H9 (cell line): ENCODE data around the gene ITGA1. TPM values are rescaled to one million over a fixed set of nuclear protein-coding genes. Genes with fewer than 3 reads are reported as not detected.

ENCODE experiments used
- DNase-seq: peaks from one replicate; pipeline ENCODE4 v3.0.0-alpha.2; 2017
- H2AFZ ChIP-seq: one replicate; pipeline ENCODE4 v1.6.1; 2013; ENCODE audit warnings: mild to moderate bottlenecking, low read length, control low read depth, moderate library complexity
- H2AK5ac ChIP-seq: 2 replicates; pipeline ENCODE4 v1.6.1; 2013; ENCODE audit warnings: low read length, control low read depth, mixed read lengths; ENCODE audit not compliant: insufficient read length
- H2BK120ac ChIP-seq: one replicate; pipeline ENCODE4 v1.6.1; 2013; ENCODE audit warnings: low read depth, mild to moderate bottlenecking, low read length, control low read depth, inconsistent platforms; ENCODE audit not compliant: poor library complexity, severe bottlenecking
- H2BK12ac ChIP-seq: 2 replicates; pipeline ENCODE4 v1.6.1; 2013; ENCODE audit warnings: low read length, control low read depth, mixed read lengths, low read depth; ENCODE audit not compliant: insufficient read length
- H2BK15ac ChIP-seq: 2 replicates; pipeline ENCODE4 v1.6.1; 2013; ENCODE audit warnings: low read depth, low read length, control low read depth
- H2BK20ac ChIP-seq: one replicate; pipeline ENCODE4 v1.6.1; 2013; ENCODE audit warnings: low read depth, mild to moderate bottlenecking, low read length, control low read depth, inconsistent platforms; ENCODE audit not compliant: poor library complexity, severe bottlenecking
- H2BK5ac ChIP-seq: 2 replicates; pipeline ENCODE4 v1.6.1; 2013; ENCODE audit warnings: low read length, control low read depth, mixed read lengths; ENCODE audit not compliant: insufficient read length
- H3K14ac ChIP-seq: 2 replicates; pipeline ENCODE4 v1.6.1; 2013; ENCODE audit warnings: low read length, control low read depth; ENCODE audit not compliant: insufficient read depth
- H3K18ac ChIP-seq: 2 replicates; pipeline ENCODE4 v1.6.1; 2013; ENCODE audit warnings: low read depth, mild to moderate bottlenecking, mixed read lengths, low read length, control low read depth; ENCODE audit not compliant: insufficient read length
- H3K23ac ChIP-seq: 2 replicates; pipeline ENCODE4 v1.6.1; 2013; ENCODE audit warnings: low read length, control low read depth, mixed read lengths, low read depth; ENCODE audit not compliant: insufficient read length
- H3K23me2 ChIP-seq: 2 replicates; pipeline ENCODE4 v1.6.1; 2013; ENCODE audit warnings: low read depth, mild to moderate bottlenecking, mixed read lengths, low read length, control low read depth; ENCODE audit not compliant: insufficient read length, poor library complexity, severe bottlenecking
- H3K27ac ChIP-seq: 2 replicates; pipeline ENCODE4 v1.5.1; 2013; ENCODE audit warnings: low read length, control low read depth, mixed read lengths, low read depth; ENCODE audit not compliant: insufficient read length
- H3K27me3 ChIP-seq: 2 replicates; pipeline ENCODE4 v1.6.1; 2013; ENCODE audit warnings: low read length, control low read depth, inconsistent platforms; ENCODE audit not compliant: insufficient read depth
- H3K4ac ChIP-seq: 2 replicates; pipeline ENCODE4 v1.6.1; 2013; ENCODE audit warnings: low read depth, mild to moderate bottlenecking, control low read depth, inconsistent platforms, low read length, moderate library complexity
- H3K4me1 ChIP-seq: 2 replicates; pipeline ENCODE4 v1.6.1; 2013; ENCODE audit warnings: low read length, control low read depth, inconsistent platforms; ENCODE audit not compliant: insufficient read depth
- H3K4me2 ChIP-seq: 2 replicates; pipeline ENCODE4 v1.6.1; 2013; ENCODE audit warnings: low read length, control low read depth, mixed read lengths; ENCODE audit not compliant: insufficient read length, insufficient read depth
- H3K56ac ChIP-seq: 2 replicates; pipeline ENCODE4 v1.6.1; 2013; ENCODE audit warnings: low read depth, mild to moderate bottlenecking, mixed read lengths, low read length, control low read depth; ENCODE audit not compliant: insufficient read length
- H3K79me1 ChIP-seq: 2 replicates; pipeline ENCODE4 v1.6.1; 2013; ENCODE audit warnings: low read depth, mild to moderate bottlenecking, moderate library complexity, low read length, control low read depth, inconsistent platforms; ENCODE audit not compliant: insufficient read depth, poor library complexity, severe bottlenecking
- H3K79me2 ChIP-seq: 2 replicates; pipeline ENCODE4 v1.6.1; 2013; ENCODE audit warnings: low read length, control low read depth, inconsistent platforms; ENCODE audit not compliant: insufficient read depth
- H3K9ac ChIP-seq: 2 replicates; pipeline ENCODE4 v1.6.1; 2013; ENCODE audit warnings: low read length, control low read depth, mixed read lengths; ENCODE audit not compliant: insufficient read length; ENCODE audit errors: extremely low read depth
- H3K9me3 ChIP-seq: one replicate; pipeline ENCODE4 v1.6.1; 2013; ENCODE audit warnings: low read depth, low read length, inconsistent platforms; ENCODE audit not compliant: control insufficient read depth
- H3T11ph ChIP-seq: one replicate; pipeline ENCODE4 v1.6.1; 2013; ENCODE audit warnings: mild to moderate bottlenecking, low read length, control low read depth, inconsistent platforms
- H4K20me1 ChIP-seq: one replicate; pipeline ENCODE4 v1.6.1; 2013; ENCODE audit not compliant: control insufficient read depth, insufficient read length, insufficient read depth
- H4K5ac ChIP-seq: 2 replicates; pipeline ENCODE4 v1.6.1; 2013; ENCODE audit warnings: low read depth, mild to moderate bottlenecking, mixed read lengths, low read length, control low read depth; ENCODE audit not compliant: insufficient read length
- H4K8ac ChIP-seq: replicated peaks from 2 replicates; pipeline ENCODE4 v1.6.1; 2013; ENCODE audit warnings: low read length, control low read depth, mixed read lengths, low read depth; ENCODE audit not compliant: insufficient read length
- H4K91ac ChIP-seq: 2 replicates; pipeline ENCODE4 v1.6.1; 2013; ENCODE audit warnings: low read depth, mild to moderate bottlenecking, moderate library complexity, mixed read lengths, low read length, control low read depth; ENCODE audit not compliant: insufficient read length
- H3K27ac Mint-ChIP-seq, 3 experiments: 2 replicates in 2 of 3; 3 replicates in 1 of 3; pipeline ENCODE4 v1.8.0; 2020 to 2021; ENCODE audit warnings: mixed read lengths in 3 of 3, mild to moderate bottlenecking in 1 of 3, moderate library complexity in 1 of 3
- H3K27me3 Mint-ChIP-seq: 2 replicates; pipeline ENCODE4 v1.8.0; 2021; ENCODE audit warnings: low read depth, mild to moderate bottlenecking, moderate library complexity, mixed read lengths
- H3K36me3 Mint-ChIP-seq, 3 experiments: 2 replicates in 2 of 3; 3 replicates in 1 of 3; pipeline ENCODE4 v1.8.0; 2020 to 2021; ENCODE audit warnings: low read depth in 3 of 3, mixed read lengths in 3 of 3; ENCODE audit not compliant: insufficient read depth in 1 of 3
- H3K4me1 Mint-ChIP-seq, 2 experiments: 2 replicates each; pipeline ENCODE4 v1.8.0; 2020; ENCODE audit warnings: mixed read lengths in 2 of 2
- H3K4me3 Mint-ChIP-seq, 2 experiments: 2 replicates in 1 of 2; 3 replicates in 1 of 2; pipeline ENCODE4 v1.8.0; 2020 to 2021; ENCODE audit warnings: mild to moderate bottlenecking in 2 of 2, mixed read lengths in 2 of 2, moderate library complexity in 1 of 2
- H3K9me3 Mint-ChIP-seq, 2 experiments: 2 replicates in 1 of 2; 3 replicates in 1 of 2; pipeline ENCODE4 v1.8.0; 2020; ENCODE audit warnings: mild to moderate bottlenecking in 2 of 2, mixed read lengths in 2 of 2, moderate library complexity in 1 of 2
- WGBS: extraction: QIAGEN DNeasy Blood & Tissue Kit; methylation state at CpG from one replicate; pipeline ENCODE4 v1.1.7; 2013; ENCODE audit warnings: missing lambda C conversion rate, low lambda C conversion rate, mixed read lengths; ENCODE audit not compliant: insufficient read length; ENCODE audit errors: extremely low coverage; 5-methylcytosine and 5-hydroxymethylcytosine counted together
- total RNA-seq: library from RNA; stranded (reverse); gene quantifications from 2 replicates; pipeline ENCODE4 v1.2.1, GENCODE V29; 2021
- TF ChIP-seq, protein P1 (sequence below): fragments of 200-600 bp; sonication (generic); conservative IDR thresholded peaks from 3 replicates; pipeline ENCODE4 v1.8.0; 2021; ENCODE audit warnings: antibody characterized with exemption, mild to moderate bottlenecking

ITGA1 gene
- total RNA-seq, 1 experiment from 2014 or later: 3.9 TPM

DNA sequence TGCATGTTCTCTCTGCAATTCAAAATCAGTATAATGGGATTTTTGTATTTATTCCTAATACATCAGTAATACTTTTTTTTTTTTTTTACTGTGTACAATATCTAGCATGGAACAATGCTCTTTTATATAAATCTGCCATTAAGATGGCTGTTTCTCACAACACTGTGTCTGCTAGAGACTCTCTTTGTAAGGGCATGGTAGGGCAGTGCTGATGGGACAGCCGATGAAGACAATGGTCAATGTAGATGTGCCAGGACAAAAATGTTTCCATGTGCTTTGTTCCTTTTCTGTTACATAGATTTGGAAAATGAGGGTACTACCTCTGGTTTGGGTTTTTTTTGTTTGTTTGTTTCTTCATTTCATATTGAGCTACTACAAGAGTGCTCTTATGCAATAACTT, 106.1 kb downstream of the ITGA1 start:
- Histone ChIP-seq H3K79me1 (no peaks in the 10 kb centered on the region), H3K9me3 (no peaks in the 10 kb centered on the region), H3K14ac (no peak overlapping the region), H3K18ac (no peak overlapping the region), H3K9ac (no peak overlapping the region), H4K91ac (no peak overlapping the region), H4K8ac (no peak overlapping the region), H2BK20ac (no peak overlapping the region), H3K23me2 (no peaks in the 10 kb centered on the region), H2AFZ (no peak overlapping the region), H2BK12ac (no peak overlapping the region), H3K79me2 (no peaks in the 10 kb centered on the region), H2AK5ac (no peak overlapping the region), H3T11ph (no peak overlapping the region), H3K4me1 (no peaks in the 10 kb centered on the region), H2BK5ac (no peak overlapping the region), H3K4me2 (no peak overlapping the region), H2BK15ac (no peak overlapping the region), H3K27me3 (no peaks in the 10 kb centered on the region), H2BK120ac (no peak overlapping the region), H3K23ac (no peak overlapping the region), H4K5ac (no peak overlapping the region), H3K27ac (no peak overlapping the region), H3K4ac (no peak overlapping the region), H3K56ac (no peak overlapping the region), H4K20me1 (no peaks in the 10 kb centered on the region)
- H3K9me3 Mint-ChIP-seq: no peaks in the 10 kb centered on the region
- WGBS: no CpG with 5 or more reads among the region's 1 CpG
- peaks cover 0 to 3% of the 10 kb centered on the region in 2 experiments; a peak in 1 of 4 replicates for H3K4me1 Mint-ChIP-seq
- H3K27me3 Mint-ChIP-seq: no peaks in the 10 kb centered on the region
- H3K4me3 Mint-ChIP-seq: no peak overlapping the region
- H3K36me3 Mint-ChIP-seq: no peaks in the 10 kb centered on the region
- no peak overlapping the region for H3K27ac Mint-ChIP-seq
- TF ChIP-seq, protein P1, sequence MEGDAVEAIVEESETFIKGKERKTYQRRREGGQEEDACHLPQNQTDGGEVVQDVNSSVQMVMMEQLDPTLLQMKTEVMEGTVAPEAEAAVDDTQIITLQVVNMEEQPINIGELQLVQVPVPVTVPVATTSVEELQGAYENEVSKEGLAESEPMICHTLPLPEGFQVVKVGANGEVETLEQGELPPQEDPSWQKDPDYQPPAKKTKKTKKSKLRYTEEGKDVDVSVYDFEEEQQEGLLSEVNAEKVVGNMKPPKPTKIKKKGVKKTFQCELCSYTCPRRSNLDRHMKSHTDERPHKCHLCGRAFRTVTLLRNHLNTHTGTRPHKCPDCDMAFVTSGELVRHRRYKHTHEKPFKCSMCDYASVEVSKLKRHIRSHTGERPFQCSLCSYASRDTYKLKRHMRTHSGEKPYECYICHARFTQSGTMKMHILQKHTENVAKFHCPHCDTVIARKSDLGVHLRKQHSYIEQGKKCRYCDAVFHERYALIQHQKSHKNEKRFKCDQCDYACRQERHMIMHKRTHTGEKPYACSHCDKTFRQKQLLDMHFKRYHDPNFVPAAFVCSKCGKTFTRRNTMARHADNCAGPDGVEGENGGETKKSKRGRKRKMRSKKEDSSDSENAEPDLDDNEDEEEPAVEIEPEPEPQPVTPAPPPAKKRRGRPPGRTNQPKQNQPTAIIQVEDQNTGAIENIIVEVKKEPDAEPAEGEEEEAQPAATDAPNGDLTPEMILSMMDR: no peak
- no peak for DNase-seq
